ENCODE data around the gene NOA1. TPM values are rescaled to one million over a fixed set of nuclear protein-coding genes. Genes with fewer than 3 reads are reported as not detected.
"Not testable (repeated sequence)": the region's sequence is repeated elsewhere in the genome, so short reads cannot be mapped to it uniquely, and the experiment has no call there.

Gene NOA1
- total RNA-seq, 1 experiment from 2014 or later: 23.2 TPM

DNA sequence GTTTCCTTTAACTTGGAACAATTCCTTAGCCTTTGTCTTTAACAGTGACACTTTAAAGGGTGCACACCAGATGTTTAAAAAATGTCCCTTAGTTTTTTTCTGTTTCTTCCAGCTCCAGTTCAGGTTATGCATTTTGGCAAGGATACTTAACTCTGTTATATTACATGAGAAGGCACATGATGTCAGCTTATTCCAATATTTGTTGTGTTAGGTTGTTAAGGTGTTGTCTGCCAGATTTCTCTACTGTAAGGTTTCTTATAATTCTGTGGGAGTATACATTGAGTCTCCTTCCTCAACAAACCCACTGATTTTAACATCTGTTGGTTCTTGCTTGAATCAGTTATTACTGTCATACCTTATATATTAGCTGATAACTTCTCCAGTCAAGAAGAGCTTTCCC, 36.4 kb downstream of the NOA1 start:
- POLR2A ChIA-PET: interaction anchor here (0.8 to 1.3 kb wide), 4 partner anchors 9 to 36 kb away, joined by 3 to 7 read pairs (median 4); partner anchors contain the start of gene NOA1
- no peak overlapping the region for H3K27ac Mint-ChIP-seq (ENCODE audit: low read depth, unreplicated experiment)
- intact Hi-C loops (cut with micrococcal nuclease): no loop called here
- H3K27me3 Mint-ChIP-seq (ENCODE audit: insufficient read depth, unreplicated experiment): no peaks in the 10 kb centered on the region
- no peaks in the 10 kb centered on the region for H3K9me3 Mint-ChIP-seq (ENCODE audit: unreplicated experiment)
- DNase-seq (ENCODE audit: unreplicated experiment): no peak
- CTCF ChIA-PET: interaction anchor here (0.5 to 0.7 kb wide), 3 partner anchors 28 to 50 kb away, joined by 3 to 7 read pairs (median 4); no protein-coding TSS in a partner anchor
- no TSS peak for BruUV-seq (replicated peaks)
- peaks cover 37% of the 10 kb centered on the region for H3K36me3 Mint-ChIP-seq (ENCODE audit: insufficient read depth, unreplicated experiment)
- peaks cover 8% of the 10 kb centered on the region for H3K4me1 Mint-ChIP-seq (ENCODE audit: insufficient read depth, unreplicated experiment)
- TF ChIP-seq, protein P1, sequence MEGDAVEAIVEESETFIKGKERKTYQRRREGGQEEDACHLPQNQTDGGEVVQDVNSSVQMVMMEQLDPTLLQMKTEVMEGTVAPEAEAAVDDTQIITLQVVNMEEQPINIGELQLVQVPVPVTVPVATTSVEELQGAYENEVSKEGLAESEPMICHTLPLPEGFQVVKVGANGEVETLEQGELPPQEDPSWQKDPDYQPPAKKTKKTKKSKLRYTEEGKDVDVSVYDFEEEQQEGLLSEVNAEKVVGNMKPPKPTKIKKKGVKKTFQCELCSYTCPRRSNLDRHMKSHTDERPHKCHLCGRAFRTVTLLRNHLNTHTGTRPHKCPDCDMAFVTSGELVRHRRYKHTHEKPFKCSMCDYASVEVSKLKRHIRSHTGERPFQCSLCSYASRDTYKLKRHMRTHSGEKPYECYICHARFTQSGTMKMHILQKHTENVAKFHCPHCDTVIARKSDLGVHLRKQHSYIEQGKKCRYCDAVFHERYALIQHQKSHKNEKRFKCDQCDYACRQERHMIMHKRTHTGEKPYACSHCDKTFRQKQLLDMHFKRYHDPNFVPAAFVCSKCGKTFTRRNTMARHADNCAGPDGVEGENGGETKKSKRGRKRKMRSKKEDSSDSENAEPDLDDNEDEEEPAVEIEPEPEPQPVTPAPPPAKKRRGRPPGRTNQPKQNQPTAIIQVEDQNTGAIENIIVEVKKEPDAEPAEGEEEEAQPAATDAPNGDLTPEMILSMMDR (IDR thresholded peaks at IDR 0.05; ENCODE audit: unreplicated experiment): no peak
- H3K4me3 Mint-ChIP-seq (ENCODE audit: unreplicated experiment): no peak overlapping the region

DNA sequence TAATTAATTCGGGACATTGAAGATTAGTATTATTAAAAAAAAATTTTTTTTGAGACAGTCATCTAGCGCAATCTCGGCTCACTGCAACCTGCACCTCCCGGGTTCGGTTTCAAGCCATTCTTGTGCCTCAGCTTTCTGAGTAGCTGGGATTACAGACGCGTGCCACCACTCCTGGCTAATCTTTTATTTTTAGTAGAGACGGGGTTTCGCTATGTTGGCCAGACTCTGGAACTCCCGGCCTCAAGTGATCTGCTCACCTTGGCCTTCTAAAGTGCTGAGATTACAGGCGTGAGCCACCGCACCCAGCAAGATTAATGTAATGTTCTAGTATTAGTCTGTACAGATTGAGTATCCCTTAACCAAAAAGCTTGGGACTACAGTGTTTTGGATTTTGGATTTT, 37.0 kb downstream of the NOA1 start:
- peaks cover 8% of the 10 kb centered on the region for H3K4me1 Mint-ChIP-seq (ENCODE audit: insufficient read depth, unreplicated experiment)
- intact Hi-C loops (cut with micrococcal nuclease): no loop called here
- no peaks in the 10 kb centered on the region for H3K27me3 Mint-ChIP-seq (ENCODE audit: insufficient read depth, unreplicated experiment)
- no peak overlapping the region for H3K27ac Mint-ChIP-seq (ENCODE audit: low read depth, unreplicated experiment)
- H3K9me3 Mint-ChIP-seq (ENCODE audit: unreplicated experiment): no peaks in the 10 kb centered on the region
- POLR2A ChIA-PET: interaction anchor here (0.8 to 1.2 kb wide), 3 partner anchors 8 to 20 kb away, joined by 3 to 4 read pairs (median 3); no protein-coding TSS in a partner anchor
- CTCF ChIA-PET: interaction anchor here (0.5 to 0.7 kb wide), 2 partner anchors 28 to 50 kb away, joined by 3 to 4 read pairs; no protein-coding TSS in a partner anchor
- DNase-seq (ENCODE audit: unreplicated experiment): no peak
- TF ChIP-seq, protein P1 (IDR thresholded peaks at IDR 0.05; ENCODE audit: unreplicated experiment): no peak
- BruUV-seq (replicated peaks): no TSS peak
- H3K4me3 Mint-ChIP-seq (ENCODE audit: unreplicated experiment): no peak overlapping the region
- H3K36me3 Mint-ChIP-seq (ENCODE audit: insufficient read depth, unreplicated experiment): peaks cover 37% of the 10 kb centered on the region

DNA sequence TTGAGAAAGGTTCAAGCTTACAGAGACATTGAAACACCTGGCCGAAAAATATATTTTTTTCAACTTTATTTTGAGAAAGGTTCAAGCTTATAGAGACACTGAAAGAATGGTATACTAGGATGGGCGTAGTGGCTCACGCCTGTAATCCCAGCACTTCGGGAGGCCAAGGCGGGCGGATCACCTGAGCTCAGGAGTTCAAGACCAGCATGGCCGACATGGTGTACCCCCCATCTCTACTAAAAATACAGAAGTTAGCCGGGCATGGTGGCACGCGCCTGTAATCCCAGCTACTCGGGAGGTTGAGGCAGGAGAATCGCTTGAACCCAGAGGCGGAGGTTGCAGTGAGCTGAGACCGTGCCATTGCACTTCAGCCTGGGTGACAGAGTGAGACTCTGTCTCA, 37.6 kb downstream of the NOA1 start:
- DNase-seq (ENCODE audit: unreplicated experiment); H3K27me3 Mint-ChIP-seq (ENCODE audit: insufficient read depth, unreplicated experiment); CTCF ChIA-PET; intact Hi-C loops (cut with micrococcal nuclease); POLR2A ChIA-PET; BruUV-seq (replicated peaks); H3K4me1 Mint-ChIP-seq (ENCODE audit: insufficient read depth, unreplicated experiment); H3K9me3 Mint-ChIP-seq (ENCODE audit: unreplicated experiment); H3K4me3 Mint-ChIP-seq (ENCODE audit: unreplicated experiment); H3K27ac Mint-ChIP-seq (ENCODE audit: low read depth, unreplicated experiment): not testable (repeated sequence)
- H3K36me3 Mint-ChIP-seq (ENCODE audit: insufficient read depth, unreplicated experiment): peaks cover 37% of the 10 kb centered on the region

DNA sequence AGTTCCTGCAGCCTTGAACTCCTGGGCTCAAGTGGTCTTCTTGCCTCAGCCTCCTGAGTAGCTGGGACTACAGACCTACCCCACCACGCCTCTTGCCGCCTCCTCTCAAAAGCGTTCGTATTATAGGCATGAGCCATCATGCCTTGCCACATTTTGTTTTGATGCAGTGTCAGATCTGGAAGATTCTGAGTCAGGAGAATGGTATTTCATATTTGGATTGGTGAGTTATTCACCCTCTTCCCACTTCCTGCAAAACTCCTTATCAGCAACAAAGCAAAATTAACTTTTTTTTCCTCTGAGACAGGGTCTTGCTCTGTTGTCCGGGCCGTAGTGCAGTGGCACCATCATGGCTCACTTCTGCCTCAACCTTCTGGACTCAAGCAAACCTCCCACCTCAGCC, 40.1 kb downstream of the NOA1 start:
- H3K4me1 Mint-ChIP-seq (ENCODE audit: insufficient read depth, unreplicated experiment): peaks cover 13% of the 10 kb centered on the region
- H3K4me3 Mint-ChIP-seq (ENCODE audit: unreplicated experiment): no peak overlapping the region
- peaks cover 44% of the 10 kb centered on the region for H3K36me3 Mint-ChIP-seq (ENCODE audit: insufficient read depth, unreplicated experiment)
- DNase-seq (ENCODE audit: unreplicated experiment): peak; percentile 73
- intact Hi-C loops (cut with micrococcal nuclease): no loop called here
- H3K27me3 Mint-ChIP-seq (ENCODE audit: insufficient read depth, unreplicated experiment): no peaks in the 10 kb centered on the region
- BruUV-seq (replicated peaks): no TSS peak
- H3K27ac Mint-ChIP-seq (ENCODE audit: low read depth, unreplicated experiment): peak overlapping the region; percentile 63
- TF ChIP-seq, protein P1 (IDR thresholded peaks at IDR 0.05; ENCODE audit: unreplicated experiment): no peak
- ChIA-PET CTCF (no interaction called here), POLR2A (interaction anchor here (1.0 to 1.5 kb wide), 6 partner anchors 9 to 44 kb away, joined by 3 to 11 read pairs (median 4); partner anchors contain the start of gene NOA1)
- H3K9me3 Mint-ChIP-seq (ENCODE audit: unreplicated experiment): no peaks in the 10 kb centered on the region

Data from MCF 10A (cell line).